ENCODE results near the gene MORN1.

The MORN1 gene

DNA sequence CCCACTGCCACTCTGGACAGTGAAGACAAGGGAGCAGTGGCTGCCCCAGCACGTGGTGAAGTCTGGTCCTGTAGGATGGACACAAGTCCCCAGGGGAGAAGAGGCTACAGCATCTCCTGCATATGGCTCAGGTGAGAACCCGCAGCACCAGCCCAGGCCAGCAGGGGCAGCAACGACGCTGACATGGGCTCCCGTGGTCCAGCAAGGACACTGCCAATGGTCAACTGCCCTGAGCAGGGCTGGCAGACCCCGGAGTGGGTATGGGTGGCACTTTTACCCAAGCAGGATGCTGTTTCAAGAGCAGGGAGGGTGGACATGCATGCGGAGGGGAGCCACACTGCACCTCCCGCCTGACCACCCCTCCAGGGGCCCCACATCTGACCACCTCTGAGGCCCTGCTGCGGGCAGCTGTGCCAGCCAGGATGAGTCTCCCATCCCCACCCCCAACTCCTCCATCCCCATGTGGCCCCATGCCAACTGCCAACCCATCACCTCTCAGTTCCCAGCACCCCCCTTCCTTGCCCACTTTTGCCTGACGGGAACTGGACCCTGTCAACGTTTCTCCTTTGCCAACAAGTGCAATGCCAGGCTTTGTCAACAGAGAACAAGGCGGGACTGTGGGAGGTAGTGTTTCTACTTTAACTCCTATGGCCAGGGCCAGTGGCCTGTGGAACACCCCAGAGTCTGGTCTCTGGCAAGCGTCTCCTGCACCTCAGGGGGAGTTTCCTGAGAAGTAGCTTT lies 8.6 kb downstream of the MORN1 start:
- no peak for FAIRE-seq
- no peak for DNase-seq (ENCODE audit: insufficient read length)
- TF ChIP-seq POLR2A (IDR thresholded peaks at IDR 0.05; ENCODE audit: low read depth, low read length) = no peak
- TF ChIP-seq POLR2AphosphoS5 (IDR thresholded peaks at IDR 0.05; ENCODE audit: low read depth, low read length) = no peak
- no peak for TF ChIP-seq TAF1 (IDR thresholded peaks at IDR 0.05; ENCODE audit: borderline replicate concordance, low read depth, low read length)

DNA sequence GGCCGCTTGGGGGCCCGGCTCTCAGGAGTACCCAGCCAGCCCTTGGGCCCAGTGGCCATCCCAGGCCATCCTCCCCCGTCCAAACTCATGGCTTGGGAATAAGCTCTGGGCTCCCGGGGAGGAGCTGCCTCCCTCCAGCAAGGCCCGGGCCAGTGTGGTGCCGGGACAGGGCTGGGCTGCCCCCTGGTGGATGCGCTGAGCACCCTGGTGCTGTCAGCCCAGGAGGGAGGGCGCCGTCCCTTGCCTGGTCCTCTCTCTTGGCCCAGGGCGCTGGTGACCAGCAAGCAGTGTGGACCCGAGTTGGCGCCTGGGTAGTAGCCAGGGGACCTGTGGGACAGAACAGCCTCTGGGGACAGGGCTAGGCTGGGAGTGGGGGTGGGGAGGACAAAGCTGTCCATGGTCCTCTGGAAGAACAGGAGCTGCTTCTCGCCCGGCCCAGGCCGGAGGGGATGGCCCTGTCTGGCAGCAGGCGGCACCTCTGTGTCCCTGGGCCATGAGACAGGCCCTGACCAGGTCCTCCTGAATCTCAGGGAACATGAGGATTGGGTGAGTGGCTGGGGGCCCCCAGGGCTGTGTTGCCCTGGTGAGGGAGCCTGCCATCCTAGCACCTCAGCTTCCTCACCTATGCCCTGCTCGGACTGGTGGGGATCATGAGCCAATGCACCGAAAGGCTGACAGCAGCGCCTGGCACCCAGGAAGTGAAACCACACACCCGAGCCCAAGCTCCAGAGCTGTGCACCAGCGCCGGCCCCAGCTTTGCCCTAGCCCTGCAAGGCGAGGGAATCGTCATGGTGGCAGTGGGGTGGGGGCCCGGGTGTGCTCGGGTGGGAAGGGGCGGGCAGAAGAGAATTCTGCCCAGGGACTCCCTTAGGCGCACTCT lies 9.4 kb downstream of the MORN1 start:
- DNase-seq (ENCODE audit: insufficient read length) (peak; percentile 99), FAIRE-seq (peak; percentile 48)
- TF ChIP-seq POLR2AphosphoS5 (IDR thresholded peaks at IDR 0.05; ENCODE audit: low read depth, low read length) (no peak), TAF1 (IDR thresholded peaks at IDR 0.05; ENCODE audit: borderline replicate concordance, low read depth, low read length) (no peak), POLR2A (IDR thresholded peaks at IDR 0.05; ENCODE audit: low read depth, low read length) (no peak)

GRCh38 chr1:2380816-2381591 lies 10.3 kb downstream of the MORN1 start:
- DNase-seq (ENCODE audit: insufficient read length) (no peak), FAIRE-seq (no peak)
- TF ChIP-seq POLR2AphosphoS5 (IDR thresholded peaks at IDR 0.05; ENCODE audit: low read depth, low read length) = no peak

DNA sequence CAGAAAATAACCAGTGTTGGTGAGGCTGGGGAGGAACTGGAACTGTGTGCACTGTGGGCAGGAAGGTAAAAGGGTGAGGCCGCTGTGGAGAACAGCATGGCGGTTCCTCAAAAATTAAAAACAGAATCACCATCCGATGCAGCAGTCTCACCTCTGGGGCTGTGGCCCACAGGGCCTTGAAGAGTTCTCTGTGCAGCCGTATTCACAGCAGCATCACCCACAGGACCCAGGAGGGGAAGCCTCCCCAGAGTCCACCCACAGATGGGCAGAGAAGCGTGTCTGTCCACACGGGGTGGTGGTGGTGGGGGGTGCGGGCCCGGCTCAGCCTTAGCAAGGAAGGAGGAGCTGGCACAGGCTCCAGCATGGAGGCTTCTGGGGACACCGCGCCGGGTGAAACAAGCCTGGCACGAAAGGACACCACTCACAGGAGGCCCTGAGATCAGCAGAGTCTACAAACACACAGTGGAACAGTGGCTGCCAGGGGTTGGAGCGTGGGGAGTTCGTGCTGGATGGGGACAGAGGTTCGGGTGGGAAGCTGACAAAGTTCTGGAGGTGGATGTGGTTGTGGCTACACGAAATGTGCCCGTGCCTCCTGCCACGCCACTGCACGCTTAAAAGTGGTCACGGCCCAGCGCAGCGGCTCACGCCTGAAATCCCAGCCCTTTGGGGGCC lies 11.5 kb downstream of the MORN1 start:
- DNase-seq (ENCODE audit: insufficient read length) (no peak), FAIRE-seq (no peak)
- TF ChIP-seq POLR2AphosphoS5 (IDR thresholded peaks at IDR 0.05; ENCODE audit: low read depth, low read length) = no peak
- TF ChIP-seq POLR2A (IDR thresholded peaks at IDR 0.05; ENCODE audit: low read depth, low read length) = no peak
- no peak for TF ChIP-seq TAF1 (IDR thresholded peaks at IDR 0.05; ENCODE audit: borderline replicate concordance, low read depth, low read length)

GRCh38 chr1:2378956-2379732 lies 12.2 kb downstream of the MORN1 start:
- no peak for FAIRE-seq
- TF ChIP-seq TAF1 (IDR thresholded peaks at IDR 0.05; ENCODE audit: borderline replicate concordance, low read depth, low read length) (no peak), POLR2A (IDR thresholded peaks at IDR 0.05; ENCODE audit: low read depth, low read length) (no peak), POLR2AphosphoS5 (IDR thresholded peaks at IDR 0.05; ENCODE audit: low read depth, low read length) (no peak)
- no peak for DNase-seq (ENCODE audit: insufficient read length)

- no peak for FAIRE-seq
- no peak for TF ChIP-seq TAF1 (IDR thresholded peaks at IDR 0.05; ENCODE audit: borderline replicate concordance, low read depth, low read length)
- no peak for TF ChIP-seq POLR2A (IDR thresholded peaks at IDR 0.05; ENCODE audit: low read depth, low read length)
- TF ChIP-seq POLR2AphosphoS5 (IDR thresholded peaks at IDR 0.05; ENCODE audit: low read depth, low read length) = no peak
- DNase-seq (ENCODE audit: insufficient read length) = no peak
These were observed 12.9 kb downstream of the MORN1 start for GRCh38 chr1:2378441-2378851.

GRCh38 chr1:2377751-2378440 lies 13.5 kb downstream of the MORN1 start:
- FAIRE-seq (no peak), DNase-seq (ENCODE audit: insufficient read length) (no peak)
- TF ChIP-seq POLR2A (IDR thresholded peaks at IDR 0.05; ENCODE audit: low read depth, low read length) (no peak), TAF1 (IDR thresholded peaks at IDR 0.05; ENCODE audit: borderline replicate concordance, low read depth, low read length) (no peak), POLR2AphosphoS5 (IDR thresholded peaks at IDR 0.05; ENCODE audit: low read depth, low read length) (no peak)

DNA sequence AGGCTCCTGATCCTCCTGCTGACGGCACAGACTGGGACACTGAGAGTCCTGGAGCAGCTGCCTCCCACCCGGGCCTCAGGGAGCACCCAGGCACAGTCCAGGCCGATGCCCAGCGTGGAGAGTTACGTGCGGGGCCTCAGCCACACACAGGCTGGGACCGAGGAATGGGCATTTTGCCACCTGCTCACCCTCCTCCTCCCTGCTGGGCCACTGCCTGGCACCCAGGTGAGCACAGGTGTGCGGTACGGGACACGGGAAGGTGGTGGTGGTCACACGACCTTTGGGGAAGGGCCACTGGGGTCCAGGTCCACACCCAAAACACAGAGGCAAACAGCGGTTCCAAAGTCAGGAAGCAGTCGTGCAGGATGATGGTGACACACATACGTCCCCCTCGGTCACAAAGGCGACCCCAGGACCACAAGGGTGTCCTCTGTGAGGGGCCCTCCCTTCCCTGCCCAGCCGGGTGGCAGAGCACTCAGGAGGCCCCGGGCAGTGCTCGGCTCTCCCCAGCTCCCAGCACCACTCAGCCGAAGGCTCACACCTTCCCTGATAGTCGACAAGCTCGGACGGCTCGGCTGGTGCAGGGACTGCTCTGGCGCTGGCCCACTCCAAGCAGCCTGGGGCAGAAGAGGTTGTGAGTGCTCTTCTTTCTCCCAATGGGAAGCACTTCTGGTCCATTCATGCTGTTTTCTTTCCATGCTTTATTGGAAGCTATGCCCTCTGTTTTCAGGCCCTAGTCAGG lies 14.3 kb downstream of the MORN1 start:
- DNase-seq (ENCODE audit: insufficient read length) = no peak
- FAIRE-seq = no peak
- TF ChIP-seq POLR2A (IDR thresholded peaks at IDR 0.05; ENCODE audit: low read depth, low read length) = no peak
- TF ChIP-seq POLR2AphosphoS5 (IDR thresholded peaks at IDR 0.05; ENCODE audit: low read depth, low read length) = no peak
- no peak for TF ChIP-seq TAF1 (IDR thresholded peaks at IDR 0.05; ENCODE audit: borderline replicate concordance, low read depth, low read length)

GRCh38 chr1:2376261-2376741 lies 15.1 kb downstream of the MORN1 start:
- FAIRE-seq (no peak), DNase-seq (ENCODE audit: insufficient read length) (no peak)
- TF ChIP-seq TAF1 (IDR thresholded peaks at IDR 0.05; ENCODE audit: borderline replicate concordance, low read depth, low read length) (no peak), POLR2A (IDR thresholded peaks at IDR 0.05; ENCODE audit: low read depth, low read length) (no peak), POLR2AphosphoS5 (IDR thresholded peaks at IDR 0.05; ENCODE audit: low read depth, low read length) (no peak)

Data from GM12892 (cell line).